ENCODE data around the gene SLC49A3. TPM values are rescaled to one million over a fixed set of nuclear protein-coding genes. Genes with fewer than 3 reads are reported as not detected.
A peak's percentile ranks its signal among the peaks of the same experiment; 100 is the strongest.

SLC49A3 gene
- total and polyA plus RNA-seq, 7 donors = 1.6 to 3.7 (median 3.0) TPM

- no peak overlapping the region for H3K4me3 ChIP-seq
- DNase-seq = no peak
- intact Hi-C loops (cut with DNase I) = no loop called here
- 92 to 93% (median 93%) methylated on average over 45 to 46 of the region's 46 CpGs for WGBS, 3 donors
- no peaks in the 10 kb centered on the region for H3K9me3 ChIP-seq
- no peak for ATAC-seq
- H3K4me1 ChIP-seq = peaks cover 12% of the 10 kb centered on the region
- H3K27ac ChIP-seq = no peak overlapping the region
- H3K27me3 ChIP-seq (ENCODE audit: insufficient read depth in 3 of 3, low read length in 2 of 3) = no peaks in the 10 kb centered on the region
- TF ChIP-seq, protein P1, sequence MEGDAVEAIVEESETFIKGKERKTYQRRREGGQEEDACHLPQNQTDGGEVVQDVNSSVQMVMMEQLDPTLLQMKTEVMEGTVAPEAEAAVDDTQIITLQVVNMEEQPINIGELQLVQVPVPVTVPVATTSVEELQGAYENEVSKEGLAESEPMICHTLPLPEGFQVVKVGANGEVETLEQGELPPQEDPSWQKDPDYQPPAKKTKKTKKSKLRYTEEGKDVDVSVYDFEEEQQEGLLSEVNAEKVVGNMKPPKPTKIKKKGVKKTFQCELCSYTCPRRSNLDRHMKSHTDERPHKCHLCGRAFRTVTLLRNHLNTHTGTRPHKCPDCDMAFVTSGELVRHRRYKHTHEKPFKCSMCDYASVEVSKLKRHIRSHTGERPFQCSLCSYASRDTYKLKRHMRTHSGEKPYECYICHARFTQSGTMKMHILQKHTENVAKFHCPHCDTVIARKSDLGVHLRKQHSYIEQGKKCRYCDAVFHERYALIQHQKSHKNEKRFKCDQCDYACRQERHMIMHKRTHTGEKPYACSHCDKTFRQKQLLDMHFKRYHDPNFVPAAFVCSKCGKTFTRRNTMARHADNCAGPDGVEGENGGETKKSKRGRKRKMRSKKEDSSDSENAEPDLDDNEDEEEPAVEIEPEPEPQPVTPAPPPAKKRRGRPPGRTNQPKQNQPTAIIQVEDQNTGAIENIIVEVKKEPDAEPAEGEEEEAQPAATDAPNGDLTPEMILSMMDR (IDR thresholded peaks at IDR 0.05) = no peak
- H3K36me3 ChIP-seq (ENCODE audit: insufficient read depth in 1 of 2, low read depth in 1 of 2) = no peaks in the 10 kb centered on the region
Measured at GRCh38 chr4:704198-704891, 15.4 kb upstream of the SLC49A3 start.

DNA sequence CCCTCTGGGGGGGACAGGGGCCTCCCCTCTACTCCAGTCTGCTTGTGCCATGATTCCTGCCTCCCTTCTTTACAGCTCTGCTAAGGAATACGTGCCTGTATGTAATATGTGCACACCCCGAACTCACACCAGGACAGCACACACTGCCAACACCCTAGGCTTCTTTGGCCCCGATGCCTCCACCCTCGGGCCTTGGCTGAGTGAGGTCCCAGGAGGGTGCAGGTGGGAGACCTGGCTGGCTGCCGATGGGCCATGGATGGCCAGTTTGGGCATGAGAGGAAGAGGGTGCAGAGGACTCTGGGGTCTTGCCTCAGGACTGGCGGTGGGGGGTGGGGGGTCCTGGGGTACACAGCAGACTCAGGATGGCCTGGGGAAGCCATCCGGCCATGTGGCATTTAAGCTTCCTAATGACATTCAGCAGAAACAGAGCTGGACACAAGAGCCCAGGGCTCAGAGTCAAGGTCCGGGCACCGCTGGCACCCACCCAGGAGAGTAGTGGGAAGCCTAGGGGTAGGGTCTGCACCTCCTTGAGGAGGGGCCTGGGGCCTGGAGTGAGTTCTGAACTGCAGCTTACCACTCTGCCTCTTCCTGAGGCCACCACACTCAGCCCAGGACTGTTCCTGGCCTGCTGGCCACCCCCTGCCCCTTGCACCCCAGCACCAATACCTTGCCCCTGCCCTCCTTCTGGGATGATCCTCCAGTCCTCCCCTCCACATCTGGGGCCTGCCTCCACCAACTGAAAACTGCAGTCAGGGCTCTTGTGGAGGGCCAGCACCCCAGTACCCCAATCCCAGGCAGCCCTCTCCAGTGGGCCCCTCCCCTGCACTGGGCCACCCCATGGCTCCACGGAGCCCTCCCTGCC is 14.6 kb upstream of the SLC49A3 start:
- intact Hi-C loops (cut with DNase I) = no loop called here
- peak in 1 of 2 donors; percentile 51 for DNase-seq
- 76 to 80% (median 80%) methylated on average over 10 of the region's 10 CpGs for WGBS, 3 donors
- H3K9me3 ChIP-seq = no peaks in the 10 kb centered on the region
- no peak overlapping the region for H3K4me3 ChIP-seq
- no peak for ATAC-seq
- TF ChIP-seq, protein P1 (IDR thresholded peaks at IDR 0.05) = no peak
- no peaks in the 10 kb centered on the region for H3K36me3 ChIP-seq (ENCODE audit: insufficient read depth in 1 of 2, low read depth in 1 of 2)
- peaks cover 0 to 1% (median 0%) of the 10 kb centered on the region in 3 donors for H3K27me3 ChIP-seq (ENCODE audit: insufficient read depth in 3 of 3, low read length in 2 of 3)
- no peak overlapping the region for H3K27ac ChIP-seq
- peaks cover 12% of the 10 kb centered on the region for H3K4me1 ChIP-seq

DNA sequence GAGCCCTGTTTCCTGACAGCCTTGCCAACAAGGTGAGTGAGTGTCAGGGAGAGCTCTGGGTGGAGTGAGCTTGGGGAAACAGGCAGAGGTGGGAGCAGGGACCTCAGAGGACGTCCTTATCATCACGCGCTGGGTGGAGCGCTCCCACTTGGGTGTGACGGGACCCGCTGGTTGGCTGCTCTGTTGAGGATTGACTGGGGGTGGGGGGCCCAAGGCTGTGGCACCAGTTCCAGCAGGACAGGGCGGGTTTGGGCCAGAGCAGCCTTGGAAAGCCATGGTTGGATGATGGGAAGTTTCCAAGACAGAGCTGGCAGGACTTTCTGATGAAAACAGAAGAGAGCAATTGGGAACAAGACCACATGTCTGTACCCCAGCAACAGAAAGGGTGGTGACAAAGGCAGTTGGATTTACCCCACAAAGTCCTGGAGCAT is 13.7 kb upstream of the SLC49A3 start:
- H3K27me3 ChIP-seq (ENCODE audit: insufficient read depth in 3 of 3, low read length in 2 of 3) = peaks cover 0 to 1% (median 0%) of the 10 kb centered on the region in 3 donors
- no peak overlapping the region for H3K4me3 ChIP-seq
- intact Hi-C loops (cut with DNase I) = no loop called here
- no peaks in the 10 kb centered on the region for H3K36me3 ChIP-seq (ENCODE audit: insufficient read depth in 1 of 2, low read depth in 1 of 2)
- 75 to 86% (median 82%) methylated on average over 7 of the region's 7 CpGs for WGBS, 3 donors
- H3K9me3 ChIP-seq = no peaks in the 10 kb centered on the region
- ATAC-seq (no peak), DNase-seq (peak in 1 of 2 donors; percentile 46)
- TF ChIP-seq, protein P1 (IDR thresholded peaks at IDR 0.05) = no peak
- H3K4me1 ChIP-seq = peaks cover 5% of the 10 kb centered on the region
- H3K27ac ChIP-seq = no peak overlapping the region

DNA sequence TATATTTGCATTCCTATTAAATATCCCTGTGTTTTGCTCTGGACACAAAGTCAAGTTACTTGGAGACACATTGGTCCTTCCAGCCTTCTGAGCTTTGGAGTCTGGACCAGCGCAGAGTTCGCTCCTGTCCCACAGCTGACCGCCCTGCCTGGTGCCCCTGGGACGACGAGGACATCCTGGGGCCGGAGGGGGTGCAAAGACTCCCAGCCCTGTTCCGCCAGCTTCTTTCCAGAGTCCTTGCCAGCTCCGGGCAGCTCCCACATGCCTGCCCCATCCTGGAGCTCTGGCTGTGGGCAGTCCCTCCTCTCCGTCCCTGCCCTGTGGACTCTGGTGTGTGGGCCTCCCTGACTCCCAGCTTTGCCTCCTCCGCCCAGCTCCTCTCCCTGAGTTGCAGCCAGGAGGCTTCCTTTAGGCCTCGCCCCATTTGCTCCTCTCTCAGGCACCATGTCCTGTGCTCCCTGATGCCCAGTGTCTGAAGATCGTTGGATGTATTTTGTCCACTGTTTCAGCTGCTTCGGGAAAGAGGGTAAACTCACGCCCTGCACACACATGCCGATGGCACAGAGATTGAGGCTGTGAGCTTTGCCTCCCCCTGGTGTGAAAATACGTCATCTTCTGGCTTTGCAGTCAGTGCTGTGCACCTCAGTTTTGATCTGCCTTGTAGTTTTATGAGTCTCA is 11.8 kb upstream of the SLC49A3 start:
- intact Hi-C loops (cut with DNase I) = no loop called here
- no peak for ATAC-seq

More for the DNA sequence above, 11.8 kb upstream of the SLC49A3 start:
- no peak overlapping the region for H3K27ac ChIP-seq
- DNase-seq = no peak
- H3K4me1 ChIP-seq = no peaks in the 10 kb centered on the region
- WGBS, 3 donors = 53 to 68% (median 63%) methylated on average over 16 of the region's 16 CpGs
- H3K9me3 ChIP-seq = no peaks in the 10 kb centered on the region
- H3K36me3 ChIP-seq (ENCODE audit: insufficient read depth in 1 of 2, low read depth in 1 of 2) = no peaks in the 10 kb centered on the region
- TF ChIP-seq, protein P1 (IDR thresholded peaks at IDR 0.05) = no peak
- peaks cover 0 to 1% (median 0%) of the 10 kb centered on the region in 3 donors for H3K27me3 ChIP-seq (ENCODE audit: insufficient read depth in 3 of 3, low read length in 2 of 3)
- H3K4me3 ChIP-seq = no peak overlapping the region
